GM18505 (cell line): ENCODE results near the gene ERC2.

Experiments
- ATAC-seq: cut with Tn5 transposase; IDR thresholded peaks from one replicate; pipeline ENCODE4 v1.9.1; 2021; ENCODE audit not compliant: unreplicated experiment
- POLR2A ChIP-seq: IDR thresholded peaks from 4 replicates; pipeline ENCODE4 v1.6.1; 2011; ENCODE audit warnings: borderline replicate concordance; ENCODE audit not compliant: insufficient read depth, insufficient read length; ENCODE audit errors: extremely low read depth

The ERC2 gene

DNA sequence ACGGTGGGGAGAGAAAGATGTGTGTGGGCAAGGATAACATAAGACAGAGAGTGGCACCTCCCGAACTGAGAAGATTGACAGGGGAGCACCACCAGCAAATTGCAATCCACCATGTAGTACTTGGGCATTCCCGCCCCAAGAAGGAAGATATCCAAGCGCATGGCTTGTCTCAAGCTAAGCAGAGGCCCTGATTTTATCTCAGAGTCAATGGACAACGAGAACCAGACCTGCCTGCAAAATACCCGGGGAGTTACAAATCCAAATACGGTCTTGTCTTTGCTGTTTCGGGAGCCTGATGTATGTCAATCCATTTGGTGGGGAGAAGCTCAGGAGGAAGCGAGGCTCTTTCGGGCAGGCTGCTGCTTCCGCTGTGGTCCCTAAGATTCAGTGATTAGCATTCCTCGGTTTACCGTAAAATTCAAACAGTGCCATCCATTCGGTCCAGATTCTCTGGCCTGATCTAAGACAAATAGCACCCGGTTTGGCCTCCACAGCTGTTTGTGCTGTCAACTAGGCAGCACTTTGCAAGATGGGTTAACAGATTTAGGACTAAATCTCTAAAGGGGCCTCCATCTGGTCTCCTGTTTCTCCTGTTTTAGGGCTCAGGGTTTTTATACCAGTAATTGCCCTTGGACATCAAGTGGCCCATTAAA is 883.4 kb downstream of the ERC2 start:
- ATAC-seq, result no peak
- no peak for TF ChIP-seq POLR2A

DNA sequence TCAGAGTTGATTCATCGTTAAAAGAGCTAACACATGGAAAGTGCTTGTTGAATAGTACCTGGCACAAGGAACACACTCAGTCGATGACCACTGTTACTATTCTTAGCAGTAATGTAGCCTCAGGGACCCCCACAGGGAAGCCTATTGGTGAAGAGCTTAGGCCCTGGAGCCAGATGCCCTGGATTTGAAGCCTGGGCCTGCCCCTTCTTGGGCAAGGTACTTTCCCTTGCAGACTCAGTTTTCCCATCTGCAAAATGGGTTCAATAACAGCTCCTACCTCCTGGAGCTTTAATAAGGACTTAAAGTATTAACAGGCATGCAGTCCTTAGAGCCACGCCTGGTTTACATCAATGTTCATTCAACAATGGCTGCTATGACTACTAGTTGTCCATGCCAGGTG is 884.2 kb downstream of the ERC2 start:
- ATAC-seq, result no peak

DNA sequence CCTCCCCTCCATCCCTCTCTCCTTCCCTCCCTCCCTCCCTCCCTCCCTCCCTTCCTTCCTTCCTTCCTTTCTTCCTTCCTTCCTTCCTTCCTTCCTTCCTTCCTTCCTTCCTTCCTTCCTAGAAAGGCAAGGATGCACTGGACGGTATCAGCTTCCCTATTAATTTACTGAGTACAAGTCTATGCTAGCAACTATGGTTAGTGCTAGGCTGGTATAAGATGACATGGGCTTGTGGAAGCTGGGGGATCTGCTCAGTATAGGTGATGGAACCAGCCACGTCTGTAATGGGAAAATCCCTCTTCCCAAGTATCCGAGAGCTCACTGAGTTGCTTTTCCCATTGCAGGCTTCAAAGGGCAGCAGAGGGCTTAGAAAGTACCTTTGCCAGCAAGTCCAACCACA is 884.8 kb downstream of the ERC2 start:
- no peak for ATAC-seq

More for the DNA sequence above, 884.2 kb downstream of the ERC2 start:
- no peak for TF ChIP-seq POLR2A

DNA sequence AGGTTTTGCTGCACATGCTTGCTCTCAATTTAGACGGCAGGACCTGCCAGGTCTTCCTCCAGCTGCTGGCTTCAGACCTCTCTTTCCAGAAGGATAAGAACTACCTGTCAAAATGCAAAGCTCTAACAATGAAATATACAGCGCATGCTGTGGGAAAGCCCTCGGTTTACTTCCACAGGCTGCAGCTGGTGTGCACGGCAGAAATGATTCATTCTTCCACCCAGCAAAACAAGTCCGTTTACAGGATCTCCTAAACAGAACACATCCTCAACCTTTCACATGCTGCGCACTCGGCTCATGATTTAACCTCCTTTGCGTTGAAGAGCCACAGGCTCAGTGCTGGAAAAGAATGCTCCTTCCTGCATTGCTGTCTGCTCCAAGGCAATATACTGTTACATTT is 888.8 kb downstream of the ERC2 start:
- no peak for TF ChIP-seq POLR2A
- ATAC-seq, result no peak

More for the DNA sequence above, 884.8 kb downstream of the ERC2 start:
- TF ChIP-seq POLR2A, result no peak

DNA sequence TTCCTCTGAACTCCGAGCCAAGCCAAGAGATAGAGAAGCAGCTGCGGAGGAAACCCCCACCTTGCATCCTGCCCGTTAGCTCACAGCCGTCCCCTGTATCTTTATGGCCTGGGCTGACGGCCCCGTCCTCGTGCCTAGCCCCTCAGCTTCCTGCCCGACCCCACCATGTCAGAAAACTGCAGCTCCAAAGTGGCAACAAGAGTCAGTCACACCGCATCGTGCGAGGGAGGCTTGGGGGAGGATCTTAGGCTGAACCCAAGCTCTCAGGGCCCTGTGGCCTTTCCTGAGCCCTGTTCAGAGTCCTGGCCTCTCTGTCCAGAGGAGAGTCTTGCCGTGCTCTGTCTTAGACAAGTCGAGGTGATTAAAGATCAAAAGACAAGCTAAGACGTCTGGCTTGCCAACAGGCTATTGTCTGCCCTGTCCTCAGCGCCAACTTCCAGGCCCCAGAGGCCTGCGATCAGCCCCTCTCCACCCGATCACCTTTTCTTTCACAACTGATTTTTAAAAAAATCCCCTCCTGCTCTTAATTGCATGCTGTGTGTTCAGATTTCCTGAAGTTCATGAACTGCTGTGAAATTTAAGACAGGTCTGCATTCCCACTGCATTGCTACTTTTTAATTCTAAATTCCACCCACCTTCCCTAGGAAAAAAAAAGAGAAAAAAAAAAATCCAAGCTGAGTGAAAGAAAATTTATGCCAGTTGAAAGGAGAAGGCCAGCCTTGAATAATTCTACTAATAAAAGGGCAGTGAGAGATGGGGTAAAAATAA is 891.5 kb downstream of the ERC2 start:
- no peak for ATAC-seq
- no peak for TF ChIP-seq POLR2A

DNA sequence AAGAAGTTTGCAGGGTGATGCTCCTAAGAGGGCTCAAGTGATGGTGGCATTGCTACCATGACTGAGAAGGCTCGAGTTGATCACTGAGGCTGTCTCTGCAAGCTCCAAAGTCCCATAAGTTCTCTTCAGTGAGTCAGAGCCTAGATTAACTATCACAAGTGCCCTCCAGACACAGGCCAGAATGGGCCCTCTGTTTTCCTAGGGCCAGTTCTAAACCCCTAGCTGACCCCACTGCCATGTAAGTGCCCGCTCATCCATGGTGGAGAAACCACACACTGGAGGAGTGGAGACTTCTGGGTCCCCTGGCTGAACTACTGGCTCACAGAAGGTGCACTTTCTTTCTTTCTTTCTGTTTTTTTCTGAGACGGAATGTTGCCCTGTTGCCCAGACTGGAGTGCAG is 893.6 kb downstream of the ERC2 start:
- no peak for TF ChIP-seq POLR2A
- no peak for ATAC-seq

DNA sequence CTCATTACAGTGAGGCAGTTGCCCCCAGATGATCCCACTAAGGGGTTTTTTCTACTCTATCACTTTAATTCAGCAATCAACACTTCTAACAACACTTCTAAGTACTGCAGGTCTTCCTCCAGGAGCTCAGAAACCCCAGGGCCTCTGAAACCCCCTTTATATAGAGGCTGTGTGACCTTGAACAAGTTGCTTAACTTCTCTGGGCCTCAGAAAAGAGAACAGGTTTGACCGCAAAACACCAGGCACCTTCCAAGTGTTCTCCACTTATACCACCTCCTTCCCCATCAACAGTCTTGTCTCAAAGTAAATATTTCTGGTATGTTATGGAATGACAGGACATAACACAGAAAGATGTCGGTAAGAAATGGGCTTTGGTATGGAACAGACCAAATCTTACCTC is 895.5 kb downstream of the ERC2 start:
- no peak for ATAC-seq
- TF ChIP-seq POLR2A, result no peak

DNA sequence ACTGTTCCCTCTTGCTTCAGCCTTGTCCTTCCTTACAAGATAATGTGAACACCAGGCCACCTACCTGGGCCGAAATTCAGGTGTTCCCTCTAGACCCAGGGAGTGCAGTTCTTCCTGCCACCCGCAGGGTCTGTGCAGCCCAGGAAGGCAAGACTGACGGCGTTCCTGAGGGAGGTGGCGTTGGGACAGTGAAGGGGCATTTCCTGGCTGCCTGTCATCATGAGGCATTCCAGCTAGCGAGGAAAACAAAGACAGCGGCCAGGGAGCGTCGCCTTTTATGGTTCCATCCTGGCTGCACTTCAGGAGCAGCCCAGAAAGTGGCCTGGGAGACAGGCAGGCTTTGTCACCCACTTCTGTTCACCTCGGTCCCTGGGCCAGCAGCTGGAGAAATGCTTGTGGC is 896.4 kb downstream of the ERC2 start:
- TF ChIP-seq POLR2A, result no peak
- no peak for ATAC-seq

DNA sequence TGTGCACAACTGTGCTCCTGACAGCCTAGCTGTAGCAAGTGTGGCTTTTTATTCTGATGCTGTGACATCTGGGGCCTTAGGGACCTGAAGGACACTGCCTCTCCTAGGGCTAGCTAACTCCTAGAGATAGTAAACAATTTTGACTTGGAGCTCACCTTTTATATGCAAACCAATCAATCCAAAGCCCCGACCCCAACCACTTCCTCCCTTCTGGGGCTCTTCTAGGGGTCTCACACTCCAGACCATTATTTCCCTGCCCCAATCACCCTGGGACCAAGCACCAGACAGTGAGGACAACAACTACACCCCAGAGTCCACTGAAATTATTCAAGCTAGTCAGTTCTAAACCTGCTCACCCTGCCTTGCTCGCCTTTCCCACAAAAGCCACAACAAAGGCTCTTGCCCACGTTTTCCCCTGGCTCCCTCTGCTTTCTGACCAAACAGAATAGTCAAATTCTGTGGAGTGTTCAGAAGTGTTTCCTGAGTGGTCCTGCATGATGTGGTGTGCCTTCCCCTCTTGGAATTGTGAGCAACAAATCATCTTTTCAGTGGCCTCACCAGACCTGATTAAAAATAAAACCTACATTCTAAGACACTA is 897.0 kb downstream of the ERC2 start:
- TF ChIP-seq POLR2A, result no peak
- ATAC-seq, result no peak

DNA sequence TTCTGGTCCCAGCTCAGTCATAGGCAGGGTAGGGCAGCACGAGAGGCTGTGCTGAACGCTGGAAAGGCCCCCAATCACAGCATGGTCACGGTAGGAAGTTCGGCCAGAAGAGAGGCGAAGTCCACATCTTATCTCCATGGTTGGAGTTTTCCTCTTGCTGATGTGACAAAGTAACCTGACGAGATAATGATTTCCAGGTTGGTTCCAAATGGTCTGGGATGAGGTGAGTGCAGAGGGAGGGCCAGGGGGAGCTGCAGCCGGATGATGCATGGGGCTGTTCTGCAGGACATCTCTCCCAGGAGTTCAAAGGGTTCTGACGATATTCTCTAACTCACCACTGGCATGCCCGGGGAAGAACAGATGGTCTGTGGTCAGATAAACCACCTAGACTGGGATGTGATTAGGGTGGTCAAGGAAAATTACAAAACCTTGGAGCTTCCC is 898.0 kb downstream of the ERC2 start:
- TF ChIP-seq POLR2A, result no peak

DNA sequence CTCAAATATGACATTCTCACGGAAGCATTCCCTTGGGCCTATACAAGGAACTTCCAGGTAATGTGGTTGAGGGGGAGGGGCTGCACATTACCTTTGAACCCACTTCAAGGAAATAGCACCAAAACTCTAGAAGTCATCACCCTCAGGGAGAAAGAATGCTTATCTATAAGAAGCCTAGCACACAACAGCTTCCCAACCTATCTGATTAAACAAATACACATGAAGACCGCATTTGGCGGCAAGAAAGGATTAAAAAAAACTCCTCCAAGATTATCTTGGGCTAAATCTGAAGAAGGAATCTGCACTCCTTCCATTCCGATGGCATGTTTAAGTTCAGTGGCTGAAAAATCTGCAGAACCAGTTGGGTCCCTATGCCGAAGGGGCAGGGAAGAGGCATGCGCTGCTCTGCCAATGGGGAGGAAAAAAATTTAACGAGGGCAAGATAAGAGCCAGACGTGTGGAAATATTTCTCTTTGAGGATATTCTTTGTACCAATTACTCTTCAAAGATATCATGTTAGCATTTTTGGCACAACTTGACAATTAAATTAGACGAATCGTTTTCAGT is 899.2 kb downstream of the ERC2 start:
- no peak for ATAC-seq
- no peak for TF ChIP-seq POLR2A

More for the DNA sequence above, 898.0 kb downstream of the ERC2 start:
- no peak for ATAC-seq

DNA sequence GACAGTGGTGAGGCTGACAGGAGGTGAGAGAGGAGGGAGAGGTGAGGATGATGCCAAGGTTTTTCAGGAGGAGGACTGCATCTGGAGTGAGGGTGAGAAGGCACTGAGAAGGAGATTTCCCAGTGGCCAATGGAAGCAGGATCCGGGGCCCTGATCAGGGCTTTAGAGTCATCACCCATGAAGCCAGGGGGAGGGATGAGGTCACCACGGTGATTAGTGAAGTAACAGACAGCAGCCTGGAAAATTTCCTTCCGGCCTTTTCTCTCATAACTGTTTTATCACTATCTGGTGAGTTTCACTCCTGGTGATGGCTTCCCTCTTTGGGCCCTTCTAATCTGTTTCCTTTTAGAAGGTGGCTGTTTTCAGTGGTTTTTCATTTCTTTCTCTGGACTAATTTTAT is 900.7 kb downstream of the ERC2 start:
- no peak for ATAC-seq
- TF ChIP-seq POLR2A, result no peak

DNA sequence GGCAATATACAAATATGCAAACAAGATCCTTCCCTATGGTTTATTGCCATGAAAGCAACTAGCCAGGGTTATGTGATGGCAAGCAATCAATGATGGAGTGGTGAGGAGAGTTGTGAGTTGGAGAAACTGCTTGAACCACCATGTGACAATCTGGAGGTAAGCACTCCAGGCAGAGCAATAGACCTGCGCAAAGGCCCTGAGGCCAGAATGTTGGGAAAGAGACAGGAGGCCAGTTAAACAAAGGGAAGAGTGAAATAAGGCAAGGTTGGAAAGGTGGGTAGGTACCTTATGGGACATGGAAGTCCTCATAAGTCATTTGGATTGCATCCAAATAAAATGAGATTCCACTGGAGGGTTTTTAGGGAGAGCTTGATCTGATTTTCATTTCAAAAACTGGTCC is 901.1 kb downstream of the ERC2 start:
- no peak for ATAC-seq
- no peak for TF ChIP-seq POLR2A
